ENCODE measurements around the gene TXNDC2.

GRCh38 chr18:9898792-9899549 lies 13.2 kb downstream of the TXNDC2 start:
- TF ChIP-seq, protein P1, sequence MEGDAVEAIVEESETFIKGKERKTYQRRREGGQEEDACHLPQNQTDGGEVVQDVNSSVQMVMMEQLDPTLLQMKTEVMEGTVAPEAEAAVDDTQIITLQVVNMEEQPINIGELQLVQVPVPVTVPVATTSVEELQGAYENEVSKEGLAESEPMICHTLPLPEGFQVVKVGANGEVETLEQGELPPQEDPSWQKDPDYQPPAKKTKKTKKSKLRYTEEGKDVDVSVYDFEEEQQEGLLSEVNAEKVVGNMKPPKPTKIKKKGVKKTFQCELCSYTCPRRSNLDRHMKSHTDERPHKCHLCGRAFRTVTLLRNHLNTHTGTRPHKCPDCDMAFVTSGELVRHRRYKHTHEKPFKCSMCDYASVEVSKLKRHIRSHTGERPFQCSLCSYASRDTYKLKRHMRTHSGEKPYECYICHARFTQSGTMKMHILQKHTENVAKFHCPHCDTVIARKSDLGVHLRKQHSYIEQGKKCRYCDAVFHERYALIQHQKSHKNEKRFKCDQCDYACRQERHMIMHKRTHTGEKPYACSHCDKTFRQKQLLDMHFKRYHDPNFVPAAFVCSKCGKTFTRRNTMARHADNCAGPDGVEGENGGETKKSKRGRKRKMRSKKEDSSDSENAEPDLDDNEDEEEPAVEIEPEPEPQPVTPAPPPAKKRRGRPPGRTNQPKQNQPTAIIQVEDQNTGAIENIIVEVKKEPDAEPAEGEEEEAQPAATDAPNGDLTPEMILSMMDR (IDR thresholded peaks at IDR 0.05), result no peak
- TF ChIP-seq POLR2A (IDR thresholded peaks at IDR 0.05), result no peak
